Ovary (tissue), 9 donors: ENCODE measurements around the gene CLNS1A. TPM values are rescaled to one million over a fixed set of nuclear protein-coding genes. Genes with fewer than 3 reads are reported as not detected.
"Not testable (repeated sequence)": the region's sequence is repeated elsewhere in the genome, so short reads cannot be mapped to it uniquely, and the experiment has no call there.

Source experiments
- DNase-seq, 5 donors: peaks; one replicate each; pipeline ENCODE4 v3.0.0-alpha.2; 2019 to 2020
- H3K27ac ChIP-seq, 2 donors: fragments of 200-600 bp; one replicate each; pipeline versions ENCODE4 v1.5.1 to v1.8.0; 2019 to 2022
- H3K27me3 ChIP-seq: fragments of 200-600 bp; one replicate; pipeline ENCODE4 v1.8.0; 2022
- H3K36me3 ChIP-seq: fragments of 200-600 bp; sonication (generic); one replicate; pipeline ENCODE4 v1.5.1; 2019
- H3K4me1 ChIP-seq: one replicate; pipeline ENCODE4 v1.8.1; 2013; ENCODE audit warnings: mild to moderate bottlenecking, moderate library complexity; ENCODE audit not compliant: insufficient read depth
- H3K4me3 ChIP-seq: fragments of 200-600 bp; sonication (generic); one replicate; pipeline ENCODE4 v1.5.1; 2017
- H3K9me3 ChIP-seq, 2 donors: fragments of 200-600 bp in 1 of 2; sonication (generic) in 1 of 2; one replicate each; pipeline versions ENCODE4 v1.5.1 to v1.8.1; 2013 to 2019; ENCODE audit warnings: mild to moderate bottlenecking in 1 of 2, moderate library complexity in 1 of 2
- EP300 ChIP-seq: sonication (generic); formaldehyde crosslinking; IDR thresholded peaks from one replicate; pipeline ENCODE4 v1.6.1; 2017; ENCODE audit warnings: antibody characterized with exemption
- POLR2A ChIP-seq: fragments of 450-650 bp; IDR thresholded peaks from one replicate; pipeline ENCODE4 v1.6.1; 2017; ENCODE audit warnings: antibody characterized with exemption, mild to moderate bottlenecking, moderate library complexity
- WGBS, 3 donors: extraction: QIAGEN DNeasy Blood & Tissue Kit in 1 of 3; methylation state at CpG; one replicate each; pipeline versions ENCODE4 v1.1.5 to v1.1.7; 2013 to 2017; 5-methylcytosine and 5-hydroxymethylcytosine counted together
- intact Hi-C, 4 donors: fragments of 100-400 bp; cut with DNase I; formaldehyde crosslinking; loops; one replicate each; pipeline versions ENCODE4 v1.11.0 to v1.15.1; 2022 to 2023
- polyA plus RNA-seq, 2 donors: library from polyadenylated mRNA; stranded (reverse); fragments of 200-250 nt in 1 of 2; fragments of 350-450 nt in 1 of 2; fragmentation: Illumina TruSeq in 1 of 2; extraction: RNeasy Lipid Tissue Mini Kit (QIAGEN cat#74804) in 1 of 2; gene quantifications; one replicate each; pipeline ENCODE4 v1.2.3, GENCODE V29; 2013 to 2014
- total RNA-seq, 7 donors: library from RNA; depleted of rRNA in 2 of 7; stranded (reverse); fragments of >200 nt in 2 of 7; fragmentation: NEBNext Ultra II Directional in 3 of 7; extraction: Animal tissue kit (Norgen Biotek cat#: 25700) in 3 of 7; gene quantifications; one replicate each; pipeline versions ENCODE4 v1.1.0 to v1.2.4, GENCODE V29; 2016 to 2023
- TF ChIP-seq, protein P1 (sequence below), 3 donors: fragments of 450-650 bp in 2 of 3; fragments of 200-600 bp in 1 of 3; IDR thresholded peaks; one replicate each; pipeline versions ENCODE4 v1.5.1 to v1.8.0; 2016 to 2022; ENCODE audit warnings: antibody characterized with exemption in 3 of 3, mild to moderate bottlenecking in 1 of 3
- donor health status: DM: no; HTN: no; CAD: no; lungs with moderate emphysema.
- donor health status: DM: no; HTN: no; CAD: no.
- donor health status: Bipolar disorder and iron deficiency.
- donor health status: DM: yes; HTN: yes; CAD: no.
- donor health status: DM: no; HTN: no; CAD: no.
- donor health status: DM: yes; HTN: yes; CAD: no.

The CLNS1A gene
- total and polyA plus RNA-seq, 9 donors: 117 to 155 (median 130) TPM

DNA sequence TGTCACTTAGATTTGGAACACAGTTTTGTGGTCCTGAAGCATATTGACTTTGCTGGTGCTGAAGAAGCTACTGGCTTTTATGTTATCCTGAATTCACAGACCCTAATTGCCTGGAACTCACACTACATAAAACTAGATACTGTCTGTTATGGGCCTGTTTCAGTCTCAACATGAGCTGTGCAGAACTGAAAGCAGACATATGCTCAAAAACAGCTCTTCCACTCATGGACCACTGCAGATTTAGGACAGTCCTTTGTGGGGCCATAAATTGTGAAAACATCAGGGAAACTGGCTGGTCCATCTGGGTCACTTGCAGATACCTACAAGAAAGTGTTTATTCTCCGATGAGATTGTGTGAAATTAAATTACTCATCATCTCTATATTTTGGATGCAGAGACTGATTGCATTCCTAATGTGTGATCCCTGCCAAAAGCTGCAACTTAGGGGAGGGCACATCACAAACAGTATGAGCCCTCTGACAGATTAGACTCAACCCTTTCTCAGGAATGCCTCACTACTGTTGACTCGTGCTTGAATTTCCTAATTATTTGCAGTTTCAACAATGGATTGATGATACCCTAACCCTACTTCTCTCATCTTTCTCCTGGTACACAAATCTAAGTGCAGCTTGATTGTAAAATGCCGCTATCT lies 10.2 kb upstream of the CLNS1A start:
- Histone ChIP-seq H3K27ac (no peak overlapping the region), H3K4me1 (no peaks in the 10 kb centered on the region), H3K9me3 (no peaks in the 10 kb centered on the region), H3K27me3 (no peaks in the 10 kb centered on the region), H3K4me3 (no peak overlapping the region), H3K36me3 (no peaks in the 10 kb centered on the region)
- no peak for DNase-seq
- TF ChIP-seq, protein P1, sequence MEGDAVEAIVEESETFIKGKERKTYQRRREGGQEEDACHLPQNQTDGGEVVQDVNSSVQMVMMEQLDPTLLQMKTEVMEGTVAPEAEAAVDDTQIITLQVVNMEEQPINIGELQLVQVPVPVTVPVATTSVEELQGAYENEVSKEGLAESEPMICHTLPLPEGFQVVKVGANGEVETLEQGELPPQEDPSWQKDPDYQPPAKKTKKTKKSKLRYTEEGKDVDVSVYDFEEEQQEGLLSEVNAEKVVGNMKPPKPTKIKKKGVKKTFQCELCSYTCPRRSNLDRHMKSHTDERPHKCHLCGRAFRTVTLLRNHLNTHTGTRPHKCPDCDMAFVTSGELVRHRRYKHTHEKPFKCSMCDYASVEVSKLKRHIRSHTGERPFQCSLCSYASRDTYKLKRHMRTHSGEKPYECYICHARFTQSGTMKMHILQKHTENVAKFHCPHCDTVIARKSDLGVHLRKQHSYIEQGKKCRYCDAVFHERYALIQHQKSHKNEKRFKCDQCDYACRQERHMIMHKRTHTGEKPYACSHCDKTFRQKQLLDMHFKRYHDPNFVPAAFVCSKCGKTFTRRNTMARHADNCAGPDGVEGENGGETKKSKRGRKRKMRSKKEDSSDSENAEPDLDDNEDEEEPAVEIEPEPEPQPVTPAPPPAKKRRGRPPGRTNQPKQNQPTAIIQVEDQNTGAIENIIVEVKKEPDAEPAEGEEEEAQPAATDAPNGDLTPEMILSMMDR (IDR thresholded peaks at IDR 0.05): no peak
- TF ChIP-seq EP300: no peak
- no peak for TF ChIP-seq POLR2A
- 44 to 67% (median 49%) methylated on average over 3 of the region's 3 CpGs for WGBS, 3 donors
- intact Hi-C loops: no loop called here

DNA sequence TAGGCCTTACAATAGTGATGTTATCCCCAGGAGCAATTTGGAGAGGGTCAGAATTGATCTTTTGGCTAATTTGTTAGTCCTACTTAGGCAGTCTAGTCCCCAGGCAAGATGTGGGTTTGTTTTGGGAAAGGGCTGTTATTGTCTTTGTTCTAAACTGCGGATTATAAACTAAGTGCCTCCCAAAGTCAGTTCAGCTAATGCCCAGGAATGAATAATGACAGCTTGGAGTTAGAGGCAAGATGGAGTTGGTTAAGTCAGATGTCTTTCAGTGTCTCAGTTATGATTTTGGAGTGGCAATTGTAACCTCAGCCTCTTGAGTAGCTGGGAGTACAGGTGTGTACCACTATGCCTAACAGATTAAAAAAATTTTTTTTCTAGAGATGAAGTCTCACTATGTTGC lies 7.3 kb upstream of the CLNS1A start:
- no peak for DNase-seq
- Histone ChIP-seq H3K9me3 (no peaks in the 10 kb centered on the region), H3K27ac (no peak overlapping the region), H3K4me3 (no peak overlapping the region), H3K27me3 (no peaks in the 10 kb centered on the region), H3K36me3 (no peaks in the 10 kb centered on the region), H3K4me1 (no peaks in the 10 kb centered on the region)
- TF ChIP-seq POLR2A (no peak), EP300 (no peak)
- TF ChIP-seq, protein P1 (IDR thresholded peaks at IDR 0.05): no peak
- intact Hi-C loops: no loop called here
- 79 to 90% (median 82%) methylated on average over 1 of the region's 1 CpG for whole genome bisulfite sequencing, 3 donors

DNA sequence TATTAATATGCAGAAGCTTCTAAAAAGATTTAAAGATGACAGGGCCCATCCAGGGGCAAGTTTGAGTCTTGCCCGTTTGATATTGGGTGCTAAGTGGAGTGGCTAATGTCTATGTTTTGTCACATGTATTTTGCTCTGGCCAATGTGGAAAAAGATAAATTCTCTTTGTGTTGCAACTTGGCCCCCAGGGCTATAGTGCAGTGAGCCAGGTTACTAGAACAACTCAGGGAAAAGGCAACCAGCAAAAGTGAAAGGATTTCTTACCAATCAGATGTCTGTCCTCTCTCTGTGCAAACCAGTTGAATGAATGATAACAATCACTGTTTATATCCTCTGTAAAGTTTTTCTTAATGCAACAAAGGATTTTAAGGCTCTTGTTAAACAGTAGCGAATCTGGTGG lies 4.6 kb upstream of the CLNS1A start:
- TF ChIP-seq EP300 (no peak), POLR2A (no peak)
- TF ChIP-seq, protein P1 (IDR thresholded peaks at IDR 0.05): no peak
- DNase-seq: no peak
- intact Hi-C loops: no loop called here
- 83 to 89% (median 87%) methylated on average over 2 of the region's 2 CpGs for WGBS, 3 donors
- no peaks in the 10 kb centered on the region for H3K9me3 ChIP-seq
- H3K27ac ChIP-seq: no peak overlapping the region
- no peaks in the 10 kb centered on the region for H3K36me3 ChIP-seq
- H3K27me3 ChIP-seq: no peaks in the 10 kb centered on the region
- H3K4me1 ChIP-seq: peaks cover 4% of the 10 kb centered on the region
- H3K4me3 ChIP-seq: no peak overlapping the region

DNA sequence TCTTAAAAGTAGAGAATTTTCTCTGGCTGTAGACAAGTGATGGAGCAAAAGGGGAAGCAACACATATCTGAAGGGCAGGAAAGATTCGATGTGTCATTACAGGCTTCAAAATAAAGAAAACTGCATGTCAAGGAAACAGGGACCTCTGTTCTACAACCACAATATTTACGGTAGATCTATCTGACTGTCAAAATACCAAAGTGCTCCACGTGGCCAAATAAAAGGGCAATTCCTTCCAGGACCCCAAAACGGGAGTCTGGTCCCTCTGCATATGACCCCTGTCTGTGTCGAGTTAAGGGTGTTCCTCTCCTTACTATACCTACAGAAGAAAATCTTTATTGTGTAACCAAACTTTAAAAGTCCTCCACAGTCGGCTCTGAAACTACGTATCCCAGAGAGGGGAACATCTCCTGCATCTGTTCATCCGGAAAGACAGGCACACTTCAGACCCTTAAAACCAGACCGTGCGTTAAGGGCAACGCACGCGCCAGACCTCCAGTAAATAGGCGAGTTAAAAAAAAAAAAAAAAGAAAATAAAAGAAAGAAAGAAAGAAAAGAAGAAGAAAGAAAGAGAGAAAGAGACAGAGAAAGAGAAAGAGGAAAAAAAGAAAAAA lies 756 bp downstream of the CLNS1A start:
- TF ChIP-seq POLR2A (no peak), EP300 (no peak)
- TF ChIP-seq, protein P1 (IDR thresholded peaks at IDR 0.05): no peak
- Histone ChIP-seq H3K4me3 (peak overlapping the region; percentile 76), H3K27me3 (no peaks in the 10 kb centered on the region), H3K4me1 (peaks cover 14% of the 10 kb centered on the region), H3K27ac (no peak overlapping the region), H3K36me3 (no peaks in the 10 kb centered on the region), H3K9me3 (no peaks in the 10 kb centered on the region)
- intact Hi-C loops: loop anchor here in 1 of 4 donors (10.0 kb wide), 1 partner anchor 328 kb away; no protein-coding TSS in a partner anchor
- 1 to 2% (median 1%) methylated on average over 14 of the region's 14 CpGs for WGBS, 3 donors
- DNase-seq: no peak

DNA sequence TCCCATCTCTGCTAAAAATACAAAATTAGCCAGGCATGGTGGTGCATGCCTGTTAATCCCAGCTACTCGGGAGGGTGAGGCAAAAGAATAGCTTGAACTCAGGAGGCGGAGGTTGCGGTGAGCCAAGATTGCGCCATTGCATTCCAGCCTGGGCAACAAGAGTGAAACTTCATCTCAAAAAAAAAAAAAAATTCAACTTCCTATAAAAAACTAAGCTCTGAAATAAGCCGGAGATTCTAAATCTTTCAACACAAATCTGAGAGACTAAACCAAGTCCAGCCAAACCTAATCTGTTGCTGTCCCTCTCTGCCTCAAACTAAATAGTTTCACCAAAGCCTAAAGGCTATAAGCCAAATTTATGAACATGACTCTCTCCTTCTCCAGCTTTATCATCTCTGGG lies 3.7 kb downstream of the CLNS1A start:
- 83 to 88% (median 85%) methylated on average over 5 of the region's 5 CpGs for WGBS, 3 donors
- DNase-seq, H3K27ac ChIP-seq, H3K9me3 ChIP-seq, H3K4me3 ChIP-seq, H3K36me3 ChIP-seq, H3K27me3 ChIP-seq: not testable (repeated sequence)
- peaks cover 14% of the 10 kb centered on the region for H3K4me1 ChIP-seq
- intact Hi-C loops: loop anchor here in 1 of 4 donors (10.0 kb wide), 1 partner anchor 331 kb away; no protein-coding TSS in a partner anchor
